ENCODE results near the gene MDC1. TPM values are rescaled to one million over a fixed set of nuclear protein-coding genes. Genes with fewer than 3 reads are reported as not detected.
A peak's percentile ranks its signal among the peaks of the same experiment; 100 is the strongest.

Gene MDC1
- total and polyA plus RNA-seq, 2 of the 13 experiments (the other 11 are each of a cell fraction or from before 2014, with no cell fraction given), result 8.4 to 14.0 TPM

DNA sequence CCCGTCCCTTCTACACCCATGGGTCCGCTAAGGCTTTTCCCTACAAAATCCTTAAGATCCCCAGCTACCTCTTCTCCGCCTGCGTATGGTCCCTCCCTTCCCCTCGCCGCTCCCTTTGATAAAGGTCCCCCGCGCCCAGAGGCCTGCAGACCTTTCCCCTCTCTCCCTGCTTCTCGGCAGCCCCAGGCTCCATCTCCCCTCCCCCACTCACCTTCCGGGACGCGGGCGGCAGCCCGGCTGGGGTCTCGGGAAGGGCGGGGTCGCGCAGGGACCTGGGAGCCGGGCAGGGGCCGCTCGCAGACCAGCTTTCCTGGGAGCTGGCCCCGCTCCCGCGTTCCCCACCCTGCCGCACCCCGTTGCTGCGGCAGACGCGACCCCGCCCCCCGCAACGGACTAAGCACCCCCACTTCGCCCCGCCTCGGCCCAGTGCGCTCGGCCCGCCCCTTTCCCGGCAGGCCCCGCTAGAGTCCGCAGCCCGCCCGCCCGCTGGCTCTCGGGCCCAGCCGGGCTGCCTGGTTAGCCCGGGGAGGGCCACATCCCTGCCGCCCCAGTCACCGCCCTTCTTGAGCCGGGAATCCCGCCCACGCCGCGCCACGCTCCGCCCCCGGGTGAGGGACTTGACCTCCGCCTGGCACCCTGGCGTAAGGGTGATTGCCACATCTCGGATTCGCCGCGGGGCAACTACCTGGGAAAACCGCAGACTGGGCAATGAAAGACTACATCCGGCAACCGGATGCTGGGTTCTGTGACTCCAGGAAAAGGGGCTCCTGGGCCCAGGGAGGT, 25.4 kb upstream of the MDC1 start, which contains the start of gene FLOT1 (continued):
- TF ChIP-seq, protein P1, sequence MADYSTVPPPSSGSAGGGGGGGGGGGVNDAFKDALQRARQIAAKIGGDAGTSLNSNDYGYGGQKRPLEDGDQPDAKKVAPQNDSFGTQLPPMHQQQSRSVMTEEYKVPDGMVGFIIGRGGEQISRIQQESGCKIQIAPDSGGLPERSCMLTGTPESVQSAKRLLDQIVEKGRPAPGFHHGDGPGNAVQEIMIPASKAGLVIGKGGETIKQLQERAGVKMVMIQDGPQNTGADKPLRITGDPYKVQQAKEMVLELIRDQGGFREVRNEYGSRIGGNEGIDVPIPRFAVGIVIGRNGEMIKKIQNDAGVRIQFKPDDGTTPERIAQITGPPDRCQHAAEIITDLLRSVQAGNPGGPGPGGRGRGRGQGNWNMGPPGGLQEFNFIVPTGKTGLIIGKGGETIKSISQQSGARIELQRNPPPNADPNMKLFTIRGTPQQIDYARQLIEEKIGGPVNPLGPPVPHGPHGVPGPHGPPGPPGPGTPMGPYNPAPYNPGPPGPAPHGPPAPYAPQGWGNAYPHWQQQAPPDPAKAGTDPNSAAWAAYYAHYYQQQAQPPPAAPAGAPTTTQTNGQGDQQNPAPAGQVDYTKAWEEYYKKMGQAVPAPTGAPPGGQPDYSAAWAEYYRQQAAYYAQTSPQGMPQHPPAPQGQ (CRISPR knock-in tag; IDR thresholded peaks at IDR 0.05; ENCODE audit: borderline replicate concordance), result no peak; the same call in 1 of the 2 replicates
- TF ChIP-seq ZNF607 (CRISPR knock-in tag; IDR thresholded peaks at IDR 0.05; ENCODE audit: borderline replicate concordance) (peak; percentile 98), CREB1 (IDR thresholded peaks at IDR 0.05) (no peak), CREB1 (CRISPR knock-in tag; IDR thresholded peaks at IDR 0.05) (no peak), ZNF44 (CRISPR knock-in tag; IDR thresholded peaks at IDR 0.05) (0 out of 2 replicates have a peak, but pooled peaks have one; percentile 11), FOXP1 (IDR thresholded peaks at IDR 0.05) (no peak), FOXP1 (CRISPR knock-in tag; IDR thresholded peaks at IDR 0.05) (peak; percentile 46), KDM5A (IDR thresholded peaks at IDR 0.05; ENCODE audit: borderline replicate concordance, low read length) (peak; percentile 71; the same call in 1 of the 2 replicates), ZNF34 (CRISPR knock-in tag; IDR thresholded peaks at IDR 0.05; ENCODE audit: borderline replicate concordance) (peak; percentile 50; the same call in 1 of the 2 replicates), ELF3 (CRISPR knock-in tag; IDR thresholded peaks at IDR 0.05) (peak; percentile 66), ZNF614 (CRISPR knock-in tag; IDR thresholded peaks at IDR 0.05; ENCODE audit: borderline replicate concordance) (peak; percentile 88), SOX13 (IDR thresholded peaks at IDR 0.05) (peak; percentile 35), SOX13 (CRISPR knock-in tag; conservative IDR thresholded peaks at IDR 0.05 in 1 of 2, IDR thresholded peaks at IDR 0.05 in 1 of 2) (peak in 1 of 2 experiments; percentile 81; a peak in 2 of 4 replicates), PAX8 (CRISPR knock-in tag; IDR thresholded peaks at IDR 0.05; ENCODE audit: borderline replicate concordance) (no peak; the same call in 1 of the 2 replicates), CENPT (CRISPR knock-in tag; IDR thresholded peaks at IDR 0.05; ENCODE audit: low read depth) (0 out of 2 replicates have a peak, but pooled peaks have one; percentile 54), PHB2 (IDR thresholded peaks at IDR 0.05; ENCODE audit: partially characterized antibody) (no peak), ZC3H13 (CRISPR knock-in tag; IDR thresholded peaks at IDR 0.05) (peak; percentile 100), ZC3H4 (CRISPR knock-in tag; IDR thresholded peaks at IDR 0.05; ENCODE audit: borderline replicate concordance) (peak; percentile 98), MXD4 (CRISPR knock-in tag; IDR thresholded peaks at IDR 0.05) (peak; percentile 85), MTF2 (CRISPR knock-in tag; IDR thresholded peaks at IDR 0.05; ENCODE audit: borderline replicate concordance) (peak; percentile 95), ZFP37 (CRISPR knock-in tag; IDR thresholded peaks at IDR 0.05; ENCODE audit: borderline replicate concordance) (peak; percentile 25; the same call in 1 of the 2 replicates), MIER3 (CRISPR knock-in tag; IDR thresholded peaks at IDR 0.05; ENCODE audit: borderline replicate concordance) (peak; percentile 88), ZNF367 (CRISPR knock-in tag; IDR thresholded peaks at IDR 0.05; ENCODE audit: borderline replicate concordance) (no peak), PCBP2 (optimal IDR thresholded peaks at IDR 0.05; ENCODE audit: low read depth, low read length, poor library complexity, severe bottlenecking) (peak; percentile 88)
- TF ChIP-seq, protein P2, sequence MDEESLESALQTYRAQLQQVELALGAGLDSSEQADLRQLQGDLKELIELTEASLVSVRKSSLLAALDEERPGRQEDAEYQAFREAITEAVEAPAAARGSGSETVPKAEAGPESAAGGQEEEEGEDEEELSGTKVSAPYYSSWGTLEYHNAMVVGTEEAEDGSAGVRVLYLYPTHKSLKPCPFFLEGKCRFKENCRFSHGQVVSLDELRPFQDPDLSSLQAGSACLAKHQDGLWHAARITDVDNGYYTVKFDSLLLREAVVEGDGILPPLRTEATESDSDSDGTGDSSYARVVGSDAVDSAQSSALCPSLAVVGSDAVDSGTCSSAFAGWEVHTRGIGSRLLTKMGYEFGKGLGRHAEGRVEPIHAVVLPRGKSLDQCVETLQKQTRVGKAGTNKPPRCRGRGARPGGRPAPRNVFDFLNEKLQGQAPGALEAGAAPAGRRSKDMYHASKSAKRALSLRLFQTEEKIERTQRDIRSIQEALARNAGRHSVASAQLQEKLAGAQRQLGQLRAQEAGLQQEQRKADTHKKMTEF (CRISPR knock-in tag; IDR thresholded peaks at IDR 0.05), result peak; percentile 99
- TF ChIP-seq, protein P3, sequence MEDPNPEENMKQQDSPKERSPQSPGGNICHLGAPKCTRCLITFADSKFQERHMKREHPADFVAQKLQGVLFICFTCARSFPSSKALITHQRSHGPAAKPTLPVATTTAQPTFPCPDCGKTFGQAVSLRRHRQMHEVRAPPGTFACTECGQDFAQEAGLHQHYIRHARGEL (CRISPR knock-in tag; IDR thresholded peaks at IDR 0.05), result no peak

All from HepG2 (cell line).